NCI-H1694 (cell line): ENCODE data around the gene RO60.

ENCODE experiments used
- DNase-seq: peaks from one replicate; lab custom pipeline; 2025; lab: John Stamatoyannopoulos, UW

RO60 gene

GRCh38 chr1:193108471-193108870, 49.1 kb downstream of the RO60 start:
- no peak for DNase-seq
